ENCODE measurements around the gene TWIST2.

TWIST2 gene

GRCh38 chr2:238904716-238905115 lies 56.8 kb downstream of the TWIST2 start:
- FAIRE-seq = no peak
- no peak for DNase-seq (ENCODE audit: insufficient read length)
- TF ChIP-seq POLR2A (IDR thresholded peaks at IDR 0.05; ENCODE audit: low read depth, low read length) (no peak), TAF1 (IDR thresholded peaks at IDR 0.05; ENCODE audit: borderline replicate concordance, low read depth, low read length) (no peak), POLR2AphosphoS5 (IDR thresholded peaks at IDR 0.05; ENCODE audit: low read depth, low read length) (no peak)

GRCh38 chr2:238905224-238905623 lies 57.3 kb downstream of the TWIST2 start:
- FAIRE-seq = no peak
- no peak for DNase-seq (ENCODE audit: insufficient read length)
- TF ChIP-seq POLR2A (IDR thresholded peaks at IDR 0.05; ENCODE audit: low read depth, low read length) (no peak), TAF1 (IDR thresholded peaks at IDR 0.05; ENCODE audit: borderline replicate concordance, low read depth, low read length) (no peak), POLR2AphosphoS5 (IDR thresholded peaks at IDR 0.05; ENCODE audit: low read depth, low read length) (no peak)

DNA sequence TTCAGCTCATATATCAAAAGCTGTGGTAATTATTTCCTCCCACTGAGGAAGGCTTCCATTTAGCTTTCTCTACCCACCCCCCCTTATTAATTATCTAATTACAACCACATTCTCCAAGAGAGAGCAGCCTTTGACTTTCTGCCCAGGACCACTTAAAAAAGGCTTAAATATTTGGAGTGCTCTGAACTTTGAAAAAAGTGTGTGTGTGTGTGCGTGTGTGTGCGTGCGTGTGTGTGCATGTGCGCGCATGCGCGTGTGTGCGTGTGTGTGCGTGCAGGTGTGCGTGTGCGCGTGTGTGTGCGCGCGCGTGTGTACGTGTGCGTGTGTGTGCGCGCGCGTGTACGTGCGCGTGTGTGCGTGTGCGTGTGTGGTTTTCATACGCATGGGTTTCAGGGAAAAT lies 57.8 kb downstream of the TWIST2 start:
- no peak for FAIRE-seq
- TF ChIP-seq POLR2A (IDR thresholded peaks at IDR 0.05; ENCODE audit: low read depth, low read length) (no peak), TAF1 (IDR thresholded peaks at IDR 0.05; ENCODE audit: borderline replicate concordance, low read depth, low read length) (no peak), POLR2AphosphoS5 (IDR thresholded peaks at IDR 0.05; ENCODE audit: low read depth, low read length) (no peak)
- no peak for DNase-seq (ENCODE audit: insufficient read length)

DNA sequence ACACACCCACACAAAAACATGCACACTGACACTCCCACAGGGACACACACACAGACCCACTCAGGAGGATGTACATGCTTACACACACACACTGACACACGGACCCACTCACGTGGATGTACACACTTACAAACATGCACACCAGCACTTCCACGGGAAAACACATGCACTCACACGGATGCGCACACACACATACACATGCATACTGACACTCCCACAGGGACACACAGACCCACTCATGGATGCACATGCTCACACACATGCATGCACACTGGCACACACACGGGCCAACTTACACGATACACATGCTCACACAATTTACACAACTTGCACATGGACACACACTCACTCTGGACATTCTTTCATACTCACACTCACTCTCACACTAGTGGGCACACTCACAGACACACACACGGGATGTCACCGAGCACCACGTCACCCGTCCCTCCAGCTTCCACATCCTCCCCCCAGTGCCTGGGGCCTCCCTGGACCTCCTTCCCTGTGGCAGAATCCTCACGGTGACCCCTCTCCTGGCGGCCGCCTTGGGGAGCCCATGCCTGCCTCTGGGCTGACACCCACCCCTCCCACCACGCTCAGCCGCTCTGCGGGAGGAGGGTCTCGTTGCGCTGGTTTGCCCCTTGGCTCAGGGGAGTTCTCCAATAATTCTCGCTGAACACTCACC lies 58.5 kb downstream of the TWIST2 start:
- DNase-seq (ENCODE audit: insufficient read length) (no peak), FAIRE-seq (no peak)
- no peak for TF ChIP-seq POLR2A (IDR thresholded peaks at IDR 0.05; ENCODE audit: low read depth, low read length)
- TF ChIP-seq TAF1 (IDR thresholded peaks at IDR 0.05; ENCODE audit: borderline replicate concordance, low read depth, low read length) = no peak
- no peak for TF ChIP-seq POLR2AphosphoS5 (IDR thresholded peaks at IDR 0.05; ENCODE audit: low read depth, low read length)

DNA sequence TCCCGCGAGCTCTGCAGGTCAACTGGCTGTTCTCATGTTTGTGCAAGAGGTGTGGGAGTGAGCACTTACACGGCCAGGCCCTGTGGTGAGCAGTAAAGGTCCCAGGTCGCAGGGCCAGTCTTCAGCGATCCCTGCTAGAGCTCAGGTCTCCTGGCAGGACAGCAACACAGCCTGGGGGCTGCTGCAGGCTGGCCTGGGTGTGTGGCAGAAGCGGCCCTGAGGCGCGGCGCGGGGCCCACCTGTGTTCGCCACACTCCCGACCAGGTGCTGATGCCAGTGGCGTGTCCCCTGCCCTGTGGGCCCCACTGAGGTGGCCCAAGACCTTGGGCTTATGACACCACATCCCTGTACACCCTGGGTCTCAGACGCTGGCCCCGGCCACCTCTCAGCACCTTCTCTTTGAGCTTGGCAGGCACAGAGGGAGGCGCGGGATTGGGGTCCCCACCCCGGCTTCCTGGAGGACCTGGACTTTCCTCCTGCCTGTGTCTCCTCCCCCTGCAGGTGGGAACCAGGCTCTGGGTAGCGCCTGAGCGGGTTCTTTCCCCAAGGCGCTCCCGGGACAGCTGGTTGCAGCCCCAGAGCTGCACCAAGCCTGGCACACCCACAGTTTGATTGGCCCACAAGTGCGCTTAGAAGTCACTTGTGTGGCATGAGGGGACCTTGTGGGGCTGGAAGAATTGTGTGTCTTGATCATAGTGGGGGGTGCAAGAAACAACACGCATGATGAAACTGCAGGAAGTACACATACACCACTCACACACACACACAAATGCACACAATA lies 59.2 kb downstream of the TWIST2 start:
- FAIRE-seq = no peak
- TF ChIP-seq POLR2A (IDR thresholded peaks at IDR 0.05; ENCODE audit: low read depth, low read length) (no peak), TAF1 (IDR thresholded peaks at IDR 0.05; ENCODE audit: borderline replicate concordance, low read depth, low read length) (no peak), POLR2AphosphoS5 (IDR thresholded peaks at IDR 0.05; ENCODE audit: low read depth, low read length) (no peak)
- DNase-seq (ENCODE audit: insufficient read length) = no peak

GRCh38 chr2:238907717-238908173 lies 59.9 kb downstream of the TWIST2 start:
- FAIRE-seq = no peak
- DNase-seq (ENCODE audit: insufficient read length) = no peak
- TF ChIP-seq TAF1 (IDR thresholded peaks at IDR 0.05; ENCODE audit: borderline replicate concordance, low read depth, low read length) = no peak
- no peak for TF ChIP-seq POLR2A (IDR thresholded peaks at IDR 0.05; ENCODE audit: low read depth, low read length)
- TF ChIP-seq POLR2AphosphoS5 (IDR thresholded peaks at IDR 0.05; ENCODE audit: low read depth, low read length) = no peak

DNA sequence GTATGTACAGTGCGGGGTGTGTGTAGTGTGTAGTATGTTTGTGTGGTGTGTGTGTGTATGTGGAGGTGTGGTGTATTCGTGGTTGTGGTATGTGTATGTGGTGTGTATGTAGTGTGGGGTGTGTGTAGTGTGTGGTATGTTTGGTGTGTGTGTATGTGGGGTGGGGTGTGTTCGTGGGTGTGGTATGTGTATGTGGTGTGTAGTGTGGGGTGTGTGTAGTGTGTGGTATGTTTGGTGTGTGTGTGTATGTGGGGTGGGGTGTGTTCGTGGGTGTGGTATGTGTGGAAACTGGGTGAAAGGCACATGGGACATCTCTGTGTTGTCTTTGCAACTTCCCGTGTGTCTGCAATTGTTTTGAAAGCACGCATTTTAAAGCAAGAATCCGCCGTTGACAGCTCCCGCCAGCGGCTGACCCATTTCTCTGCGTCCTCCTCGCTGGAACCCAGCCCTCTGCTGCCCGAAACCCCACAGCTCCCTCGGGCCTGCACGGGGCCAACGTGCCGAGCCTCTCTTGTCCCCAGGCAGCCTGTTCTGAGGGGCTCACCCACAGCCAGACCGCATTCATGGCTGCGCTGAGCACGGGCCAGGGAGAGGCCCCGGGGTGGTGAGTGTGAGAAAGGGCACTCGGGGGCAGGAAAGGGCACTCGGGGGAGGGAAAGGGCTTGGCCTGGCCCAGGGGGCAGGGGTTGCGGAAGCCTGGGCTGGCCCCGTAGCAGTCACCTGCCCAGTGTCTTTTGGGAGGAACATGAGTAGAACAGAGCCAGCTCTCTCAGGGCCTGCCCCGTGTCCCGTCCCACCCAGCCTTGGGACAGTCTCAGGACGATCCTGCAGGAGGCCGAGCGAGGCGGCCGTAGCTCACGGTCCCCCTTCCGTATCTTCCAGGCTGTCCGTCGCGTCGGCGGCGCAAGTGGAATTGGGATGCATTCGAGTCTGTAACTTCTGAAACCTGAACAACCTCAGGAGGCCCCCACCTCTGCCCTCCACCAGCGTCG lies 61.4 kb downstream of the TWIST2 start:
- no peak for FAIRE-seq
- no peak for TF ChIP-seq POLR2A (IDR thresholded peaks at IDR 0.05; ENCODE audit: low read depth, low read length)
- TF ChIP-seq TAF1 (IDR thresholded peaks at IDR 0.05; ENCODE audit: borderline replicate concordance, low read depth, low read length) = no peak
- no peak for TF ChIP-seq POLR2AphosphoS5 (IDR thresholded peaks at IDR 0.05; ENCODE audit: low read depth, low read length)
- no peak for DNase-seq (ENCODE audit: insufficient read length)

- no peak for FAIRE-seq
- no peak for DNase-seq (ENCODE audit: insufficient read length)
Measured at GRCh38 chr2:238910751-238911351, 63.0 kb downstream of the TWIST2 start.

GRCh38 chr2:238911376-238912227 lies 63.7 kb downstream of the TWIST2 start:
- DNase-seq (ENCODE audit: insufficient read length) (no peak), FAIRE-seq (no peak)
- TF ChIP-seq TAF1 (IDR thresholded peaks at IDR 0.05; ENCODE audit: borderline replicate concordance, low read depth, low read length) = no peak
- TF ChIP-seq POLR2A (IDR thresholded peaks at IDR 0.05; ENCODE audit: low read depth, low read length) = no peak
- no peak for TF ChIP-seq POLR2AphosphoS5 (IDR thresholded peaks at IDR 0.05; ENCODE audit: low read depth, low read length)

More at GRCh38 chr2:238910751-238911351, 63.0 kb downstream of the TWIST2 start:
- no peak for TF ChIP-seq POLR2A (IDR thresholded peaks at IDR 0.05; ENCODE audit: low read depth, low read length)
- no peak for TF ChIP-seq TAF1 (IDR thresholded peaks at IDR 0.05; ENCODE audit: borderline replicate concordance, low read depth, low read length)
- no peak for TF ChIP-seq POLR2AphosphoS5 (IDR thresholded peaks at IDR 0.05; ENCODE audit: low read depth, low read length)

Measured in GM12892 (cell line).